HEK293 (cell line): Measurements from ENCODE around the gene CDK9.

Experiments used
- CTCF ChIA-PET: fragments of 350-600 bp; formaldehyde crosslinking; extraction: SDS; loops from one replicate; lab custom pipeline; 2021; ENCODE audit warnings: antibody characterized with exemption; lab: Yijun Ruan, JAX
- POLR2A ChIA-PET: fragments of 300-600 bp; formaldehyde crosslinking; extraction: SDS; loops from one replicate; lab custom pipeline; 2020; ENCODE audit warnings: antibody characterized with exemption, inconsistent platforms; lab: Yijun Ruan, JAX
- H3K27ac ChIP-seq: fragments of 200-500 bp; sonication (Bioruptor generic); 2 replicates; pipeline ENCODE4 v1.5.1; 2014; ENCODE audit warnings: low read depth, low read length, control low read depth, inconsistent platforms; ENCODE audit errors: extremely low read depth
- H3K36me3 ChIP-seq, 2 experiments: fragments of 200-500 bp in 1 of 2; sonication (Bioruptor generic) in 1 of 2; 1 replicate in 1 of 2; 2 replicates in 1 of 2; pipeline ENCODE4 v1.5.1; 2014 to 2017; ENCODE audit warnings: inconsistent platforms in 2 of 2, low read length in 2 of 2; ENCODE audit not compliant: control insufficient read depth in 2 of 2, insufficient read depth in 1 of 2
- H3K4me1 ChIP-seq: fragments of 200-500 bp; sonication (Bioruptor generic); 2 replicates; pipeline ENCODE4 v1.5.1; 2014; ENCODE audit warnings: mild to moderate bottlenecking, low read length, inconsistent platforms; ENCODE audit not compliant: control insufficient read depth, insufficient read depth
- H3K4me3 ChIP-seq: 2 replicates; pipeline ENCODE4 v1.5.1; 2011; ENCODE audit warnings: low read depth, mild to moderate bottlenecking, control low read depth, low read length, moderate library complexity
- H3K9me3 ChIP-seq: fragments of 200-500 bp; sonication (Bioruptor generic); 2 replicates; pipeline ENCODE4 v1.5.1; 2014; ENCODE audit warnings: low read depth, low read length, inconsistent platforms; ENCODE audit not compliant: control insufficient read depth, insufficient read depth
- GLIS1 ChIP-seq: fragments of 450-650 bp; formaldehyde crosslinking; IDR thresholded peaks from 2 replicates; pipeline ENCODE4 v1.5.1; 2016; ENCODE audit warnings: missing biosample characterization, missing genetic modification characterization
- OVOL3 ChIP-seq: fragments of 450-650 bp; formaldehyde crosslinking; IDR thresholded peaks from 2 replicates; pipeline ENCODE4 v1.5.1; 2016; ENCODE audit warnings: missing biosample characterization, missing genetic modification characterization
- PATZ1 ChIP-seq: fragments of 450-650 bp; formaldehyde crosslinking; IDR thresholded peaks from 2 replicates; pipeline ENCODE4 v1.5.1; 2016; ENCODE audit warnings: missing biosample characterization, missing genetic modification characterization
- PBX3 ChIP-seq: sonication (generic); formaldehyde crosslinking; IDR thresholded peaks from 2 replicates; pipeline ENCODE4 v1.8.1; 2022; ENCODE audit warnings: mild to moderate bottlenecking, moderate library complexity, missing genetic modification reagents
- RBAK ChIP-seq: fragments of 450-650 bp; formaldehyde crosslinking; IDR thresholded peaks from 2 replicates; pipeline ENCODE4 v1.5.1; 2016; ENCODE audit warnings: missing biosample characterization, missing genetic modification characterization
- YY1 ChIP-seq: fragments of 450-650 bp; formaldehyde crosslinking; IDR thresholded peaks from 2 replicates; pipeline ENCODE4 v1.5.1; 2018; ENCODE audit warnings: missing biosample characterization, missing genetic modification characterization
- ZIC2 ChIP-seq: fragments of 450-650 bp; formaldehyde crosslinking; IDR thresholded peaks from 2 replicates; pipeline ENCODE4 v1.5.1; 2016; ENCODE audit warnings: missing biosample characterization, missing genetic modification characterization
- ZNF157 ChIP-seq: fragments of 450-650 bp; formaldehyde crosslinking; IDR thresholded peaks from 2 replicates; pipeline ENCODE4 v1.5.1; 2016; ENCODE audit warnings: missing biosample characterization, missing genetic modification characterization
- ZNF280C ChIP-seq: fragments of 450-650 bp; formaldehyde crosslinking; IDR thresholded peaks from 2 replicates; pipeline ENCODE4 v1.5.1; 2016; ENCODE audit warnings: missing biosample characterization, missing genetic modification characterization
- ZNF311 ChIP-seq: fragments of 450-650 bp; formaldehyde crosslinking; IDR thresholded peaks from 2 replicates; pipeline ENCODE4 v1.5.1; 2017; ENCODE audit warnings: missing biosample characterization, missing genetic modification characterization, borderline replicate concordance
- ZNF362 ChIP-seq: fragments of 450-650 bp; formaldehyde crosslinking; IDR thresholded peaks from 2 replicates; pipeline ENCODE4 v1.5.1; 2016; ENCODE audit warnings: missing biosample characterization, missing genetic modification characterization
- ZNF366 ChIP-seq: fragments of 450-650 bp; formaldehyde crosslinking; conservative IDR thresholded peaks from 2 replicates; pipeline ENCODE4 v1.5.1; 2016; ENCODE audit warnings: missing biosample characterization, missing genetic modification characterization
- ZNF37A ChIP-seq: fragments of 450-650 bp; IDR thresholded peaks from 2 replicates; pipeline ENCODE4 v1.5.1; 2018; ENCODE audit warnings: missing biosample characterization, missing genetic modification characterization
- ZNF423 ChIP-seq: fragments of 450-650 bp; formaldehyde crosslinking; IDR thresholded peaks from 2 replicates; pipeline ENCODE4 v1.5.1; 2016; ENCODE audit warnings: missing biosample characterization, missing genetic modification characterization
- ZNF426 ChIP-seq: fragments of 450-650 bp; formaldehyde crosslinking; IDR thresholded peaks from 2 replicates; pipeline ENCODE4 v1.5.1; 2017; ENCODE audit warnings: missing biosample characterization, missing genetic modification characterization, mild to moderate bottlenecking, inconsistent platforms, moderate library complexity
- ZNF449 ChIP-seq: fragments of 450-650 bp; formaldehyde crosslinking; IDR thresholded peaks from 2 replicates; pipeline ENCODE4 v1.5.1; 2017; ENCODE audit warnings: missing biosample characterization, mild to moderate bottlenecking, missing genetic modification characterization, moderate library complexity
- ZNF501 ChIP-seq: fragments of 450-650 bp; formaldehyde crosslinking; IDR thresholded peaks from 2 replicates; pipeline ENCODE4 v1.5.1; 2016; ENCODE audit warnings: missing biosample characterization, missing genetic modification characterization
- ZNF555 ChIP-seq: fragments of 450-650 bp; formaldehyde crosslinking; conservative IDR thresholded peaks from 2 replicates; pipeline ENCODE4 v1.5.1; 2017; ENCODE audit warnings: missing biosample characterization, mild to moderate bottlenecking, missing genetic modification characterization, inconsistent platforms
- ZNF580 ChIP-seq: fragments of 450-650 bp; formaldehyde crosslinking; IDR thresholded peaks from 2 replicates; pipeline ENCODE4 v1.5.1; 2016; ENCODE audit warnings: missing biosample characterization, missing genetic modification characterization
- ZNF629 ChIP-seq: fragments of 450-650 bp; formaldehyde crosslinking; IDR thresholded peaks from 2 replicates; pipeline ENCODE4 v1.5.1; 2017; ENCODE audit warnings: missing biosample characterization, missing genetic modification characterization
- ZNF677 ChIP-seq: fragments of 450-650 bp; IDR thresholded peaks from 2 replicates; pipeline ENCODE4 v1.5.0; 2018; ENCODE audit warnings: missing biosample characterization, mild to moderate bottlenecking, missing genetic modification characterization, moderate library complexity
- ZNF692 ChIP-seq: fragments of 450-650 bp; formaldehyde crosslinking; IDR thresholded peaks from 2 replicates; pipeline ENCODE4 v1.5.1; 2016; ENCODE audit warnings: missing biosample characterization, missing genetic modification characterization
- ZNF707 ChIP-seq: fragments of 450-650 bp; formaldehyde crosslinking; IDR thresholded peaks from 2 replicates; pipeline ENCODE4 v1.5.1; 2016; ENCODE audit warnings: missing biosample characterization, missing genetic modification characterization
- ZXDB ChIP-seq: fragments of 450-650 bp; formaldehyde crosslinking; IDR thresholded peaks from 2 replicates; pipeline ENCODE4 v1.5.1; 2016; ENCODE audit warnings: missing biosample characterization, missing genetic modification characterization

CDK9 gene

GRCh38 chr9:127785933-127786772 lies at the start of gene CDK9 (continued):
- TF ChIP-seq PBX3 (CRISPR knock-in tag) (peak; percentile 59), RBAK (tag by site-specific recombination) (no peak), ZNF449 (no peak), GLIS1 (peak; percentile 11; the same call in 1 of the 2 replicates), PATZ1 (tag by site-specific recombination) (peak; percentile 89), ZNF362 (tag by site-specific recombination) (no peak), ZNF629 (tag by site-specific recombination) (peak; percentile 37; the same call in 1 of the 2 replicates), ZNF366 (peak; percentile 54; the same call in 1 of the 2 replicates), ZNF423 (tag by site-specific recombination) (0 out of 2 replicates have a peak, but pooled peaks have one; percentile 23), ZNF37A (0 out of 2 replicates have a peak, but pooled peaks have one; percentile 32), ZXDB (peak; percentile 69), YY1 (tag by site-specific recombination) (0 out of 2 replicates have a peak, but pooled peaks have one; percentile 15), ZNF501 (tag by site-specific recombination) (0 out of 2 replicates have a peak, but pooled peaks have one; percentile 24), ZNF692 (tag by site-specific recombination) (0 out of 2 replicates have a peak, but pooled peaks have one; percentile 19)

- no peaks in the 10 kb centered on the region for H3K36me3 ChIP-seq
- no peak for TF ChIP-seq ZNF555 (tag by site-specific recombination)
- no peak for TF ChIP-seq ZIC2 (tag by site-specific recombination)
- TF ChIP-seq ZNF426 (tag by site-specific recombination), result no peak
- TF ChIP-seq ZNF311, result no peak
- no peak for TF ChIP-seq ZNF580
- no peak for TF ChIP-seq ZNF157 (tag by site-specific recombination)
- TF ChIP-seq ZNF707 (tag by site-specific recombination), result no peak
- TF ChIP-seq ZNF677 (tag by site-specific recombination), result no peak
- no peak for TF ChIP-seq OVOL3 (tag by site-specific recombination)
- TF ChIP-seq RBAK (tag by site-specific recombination), result no peak
- TF ChIP-seq ZNF280C (tag by site-specific recombination), result no peak
- no peak for TF ChIP-seq PBX3 (CRISPR knock-in tag)
- no peak for TF ChIP-seq ZNF366
Observed at GRCh38 chr9:127738666-127739065, 47.2 kb upstream of the CDK9 start.

More at GRCh38 chr9:127738666-127739065, 47.2 kb upstream of the CDK9 start:
- H3K4me1 ChIP-seq, result no peaks in the 10 kb centered on the region
- H3K27ac ChIP-seq, result no peak overlapping the region
- H3K9me3 ChIP-seq, result no peaks in the 10 kb centered on the region
- ChIA-PET POLR2A (no interaction called here), CTCF (interaction anchor here (0.7 to 2.1 kb wide), 3 partner anchors 86 to 182 kb away, joined by 3 to 14 read pairs (median 3); no protein-coding TSS in a partner anchor)
- H3K4me3 ChIP-seq, result no peak overlapping the region
